ENCODE results near the gene SSR2.

The SSR2 gene

GRCh38 chr1:155970531-155971167 lies 50.1 kb downstream of the SSR2 start:
- no peak for DNase-seq

GRCh38 chr1:155969377-155969791 lies 51.4 kb downstream of the SSR2 start:
- DNase-seq, result no peak

DNA sequence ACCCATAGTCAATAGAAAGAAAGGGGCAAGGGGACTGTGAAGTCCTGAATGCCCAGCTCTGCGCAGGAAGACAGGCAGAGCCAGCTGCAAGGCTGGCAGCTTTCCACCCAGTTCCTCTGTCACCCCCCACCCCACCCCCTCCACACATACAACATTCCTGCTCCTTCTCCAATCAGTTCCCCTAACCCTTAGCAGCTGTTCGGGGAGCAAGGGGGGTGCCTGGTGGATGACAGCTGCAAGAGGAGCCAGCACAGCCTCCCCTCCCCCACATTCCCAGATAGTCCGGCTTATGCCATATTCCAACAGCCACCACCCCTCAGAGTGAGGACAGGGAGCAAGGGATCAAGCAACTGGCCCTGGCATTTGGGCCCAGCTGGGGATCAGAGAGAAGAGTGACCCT lies 52.1 kb downstream of the SSR2 start:
- no peak for DNase-seq

DNA sequence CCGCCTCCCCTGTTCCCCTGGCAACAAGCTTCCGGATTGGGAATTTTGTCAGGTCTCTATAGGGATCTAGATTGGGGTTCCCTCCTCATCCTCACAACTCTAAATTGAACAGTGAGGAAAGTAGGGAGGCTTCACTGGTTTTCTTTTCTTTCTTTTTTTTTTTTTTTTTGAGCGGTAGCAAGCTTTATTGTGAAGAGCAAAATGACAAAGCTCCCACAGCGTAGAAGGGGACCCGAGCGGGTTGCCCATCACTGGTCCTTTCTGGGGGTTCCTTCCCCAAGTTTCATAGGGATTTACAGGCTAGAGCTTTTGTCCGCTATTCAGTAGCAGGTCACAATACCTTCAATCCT lies 52.7 kb downstream of the SSR2 start:
- DNase-seq, result no peak

DNA sequence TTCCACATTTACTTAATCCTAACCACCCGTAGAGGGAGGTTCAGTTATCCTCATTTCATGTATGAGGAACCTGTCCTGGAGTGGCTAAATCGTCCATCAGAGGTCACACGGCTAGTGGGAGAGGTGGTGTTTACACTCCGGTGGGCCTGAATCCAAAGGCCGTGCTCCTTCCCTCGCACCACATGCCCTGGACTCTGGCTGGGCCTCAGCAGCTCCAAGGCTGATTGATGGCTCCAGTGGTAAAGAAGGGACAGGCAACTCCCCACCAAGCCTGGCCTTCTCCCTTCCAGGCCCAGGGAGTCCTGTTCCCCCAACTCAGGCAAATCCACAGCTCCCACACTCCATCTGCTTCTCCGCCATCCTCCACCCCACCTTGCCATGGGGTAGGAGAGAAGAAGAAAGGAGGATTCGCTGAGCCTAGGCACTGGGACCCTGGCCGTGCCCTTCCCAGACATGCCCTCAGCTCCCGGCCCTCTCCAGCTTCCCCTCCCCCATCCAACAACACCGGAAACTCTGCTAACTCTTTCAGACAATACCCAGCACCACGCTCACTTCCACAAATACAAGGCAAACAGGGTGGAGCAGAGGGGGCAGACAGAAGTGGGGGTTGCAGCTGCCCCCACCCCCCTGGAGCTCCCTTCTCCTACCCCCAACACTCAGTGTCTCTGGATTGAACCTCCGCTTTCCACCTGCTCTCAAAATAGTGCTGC lies 53.3 kb downstream of the SSR2 start:
- DNase-seq, result no peak

- DNase-seq, result no peak
Observed at GRCh38 chr1:155966750-155967149, 54.0 kb downstream of the SSR2 start.

- DNase-seq, result no peak
Observed at GRCh38 chr1:155966135-155966534, 54.6 kb downstream of the SSR2 start.

- no peak for DNase-seq
Observed at GRCh38 chr1:155964193-155964592, 56.6 kb downstream of the SSR2 start.

DNA sequence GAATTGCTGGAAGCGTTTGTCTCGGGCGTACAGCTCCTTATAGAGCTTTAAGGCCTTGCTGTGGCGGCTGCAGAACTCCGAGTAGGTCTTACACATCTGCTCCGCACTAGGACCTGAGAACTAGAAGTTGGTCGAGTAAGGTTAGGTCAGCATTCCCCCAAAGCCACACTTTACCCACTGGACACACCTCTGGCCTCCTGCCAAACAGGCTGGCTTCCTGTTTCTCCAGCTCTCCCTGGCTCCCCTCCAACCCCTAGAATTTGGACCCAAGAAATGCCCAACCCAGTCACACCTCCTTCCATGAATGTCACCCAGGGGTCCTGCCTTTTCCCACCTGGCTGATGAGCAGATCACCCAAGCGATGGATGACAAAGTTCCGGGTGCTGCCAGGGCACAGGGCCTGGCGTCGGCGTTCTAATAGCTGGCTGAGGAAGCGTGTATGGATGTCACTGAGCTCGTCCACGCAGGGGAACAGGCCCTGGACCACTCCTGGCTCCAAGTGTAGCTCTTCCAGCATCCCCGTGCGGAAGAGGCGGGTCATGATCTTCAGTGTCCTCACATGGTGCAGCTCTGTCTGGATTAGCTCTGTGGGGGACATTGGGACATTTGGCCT lies 58.0 kb downstream of the SSR2 start:
- no peak for DNase-seq

- DNase-seq, result no peak
Observed at GRCh38 chr1:155961937-155962336, 58.8 kb downstream of the SSR2 start.

- no peak for DNase-seq
Observed at GRCh38 chr1:155960081-155960745, 60.5 kb downstream of the SSR2 start.

Data from NCI-H187 (cell line).